HCT116 (cell line): ENCODE data around the gene AGAP1. TPM values are rescaled to one million over a fixed set of nuclear protein-coding genes. Genes with fewer than 3 reads are reported as not detected.

Experiments used
- ATAC-seq: fragments of 200-7000 bp; cut with Tn5 transposase; 2 replicates; pipeline ENCODE4 v1.9.1; 2020; ENCODE audit warnings: mild to moderate bottlenecking, moderate library complexity
- BruUV-seq: library from RNA; stranded (reverse); fragments of 400-500 nt; replicated peaks from 2 replicates; lab custom pipeline; 2021; lab: Mats Ljungman, UMichigan
- CTCF ChIA-PET: fragments of 300-600 bp; sonication (Branson Sonifier 250); formaldehyde crosslinking; loops from one replicate; lab custom pipeline; 2021; ENCODE audit warnings: antibody characterized with exemption; lab: Charles Lee
- POLR2A ChIA-PET: fragments of 300-600, 350-600 bp; sonication (Branson Sonifier 250); formaldehyde crosslinking; loops from one replicate; lab custom pipeline; 2021; ENCODE audit warnings: antibody characterized with exemption; lab: Charles Lee
- RAD21 ChIA-PET, 2 experiments: fragments of 300-600 bp; sonication (Branson Sonifier 250); formaldehyde crosslinking; loops; one replicate each; lab custom pipeline; 2023; ENCODE audit warnings: low total read pairs in 2 of 2; ENCODE audit not compliant: uncharacterized antibody in 2 of 2, unreplicated experiment in 2 of 2, low non-redundant PET in 1 of 2; lab: Charles Lee
- DNase-seq: peaks from one replicate; pipeline ENCODE4 v3.0.0-alpha.2; 2010; ENCODE audit warnings: low read depth, low spot score
- H2AFZ ChIP-seq: fragments of 200-600 bp; shearing (Covaris generic), sonication (generic); 2 replicates; pipeline ENCODE4 v1.6.1; 2017; ENCODE audit warnings: low read depth, mixed run types, mixed read lengths, antibody characterized with exemption, low read length; ENCODE audit not compliant: poor library complexity, severe bottlenecking
- H3K27ac ChIP-seq: 2 replicates; pipeline ENCODE4 v1.5.1; 2012; ENCODE audit warnings: low read depth, low read length
- H3K27me3 ChIP-seq: fragments of 200-600 bp; sonication (generic); 2 replicates; pipeline ENCODE4 v1.6.1; 2016; ENCODE audit warnings: mixed run types, low read length, mixed read lengths; ENCODE audit not compliant: insufficient read depth
- H3K36me3 ChIP-seq, 2 experiments: fragments of 200-500 bp in 1 of 2; fragments of 200-600 bp in 1 of 2; sonication (Bioruptor generic) in 1 of 2; sonication (generic) in 1 of 2; 2 replicates each; pipeline versions ENCODE4 v1.5.1 to v1.6.1; 2014 to 2016; ENCODE audit warnings: low read length in 2 of 2, inconsistent platforms in 1 of 2, mixed read lengths in 1 of 2, mixed run types in 1 of 2; ENCODE audit not compliant: insufficient read depth in 2 of 2, control insufficient read depth in 1 of 2
- H3K4me1 ChIP-seq, 2 experiments: fragments of 200-600 bp in 1 of 2; sonication (generic) in 1 of 2; 2 replicates each; pipeline versions ENCODE4 v1.5.1 to v1.6.1; 2012 to 2017; ENCODE audit warnings: low read length in 2 of 2, inconsistent platforms in 1 of 2, mild to moderate bottlenecking in 1 of 2, mixed read lengths in 1 of 2, mixed run types in 1 of 2, moderate library complexity in 1 of 2; ENCODE audit not compliant: insufficient read depth in 2 of 2, control insufficient read depth in 1 of 2
- H3K4me2 ChIP-seq: fragments of 200-600 bp; sonication (generic); 2 replicates; pipeline ENCODE4 v1.6.1; 2017; ENCODE audit warnings: mixed run types, low read length, mixed read lengths
- H3K4me3 ChIP-seq, 2 experiments: fragments of 200-600 bp in 1 of 2; sonication (generic) in 1 of 2; replicated peaks in 1 of 2; 2 replicates each; pipeline ENCODE4 v1.5.1; 2011 to 2016; ENCODE audit warnings: low read length in 2 of 2, control low read depth in 1 of 2, low read depth in 1 of 2, mild to moderate bottlenecking in 1 of 2, mixed read lengths in 1 of 2, mixed run types in 1 of 2
- H3K79me2 ChIP-seq: fragments of 200-600 bp; sonication (generic); 2 replicates; pipeline ENCODE4 v1.6.1; 2017; ENCODE audit warnings: mild to moderate bottlenecking, mixed run types, low read length, moderate library complexity, mixed read lengths; ENCODE audit not compliant: insufficient read depth
- H3K9ac ChIP-seq: fragments of 200-600 bp; sonication (generic); 2 replicates; pipeline ENCODE4 v1.6.1; 2016; ENCODE audit warnings: low read length, mixed read lengths
- H3K9me2 ChIP-seq: fragments of 200-600 bp; sonication (generic), shearing (Covaris generic); 2 replicates; pipeline ENCODE4 v1.6.1; 2017; ENCODE audit warnings: mixed run types, mild to moderate bottlenecking, moderate library complexity; ENCODE audit not compliant: insufficient read depth
- H3K9me3 ChIP-seq, 2 experiments: fragments of 200-500 bp in 1 of 2; fragments of 200-600 bp in 1 of 2; sonication (Bioruptor generic) in 1 of 2; sonication (generic) in 1 of 2; 2 replicates each; pipeline ENCODE4 v1.6.1; 2014 to 2017; ENCODE audit warnings: low read length in 2 of 2, mixed read lengths in 2 of 2, inconsistent platforms in 1 of 2, low read depth in 1 of 2, mild to moderate bottlenecking in 1 of 2, mixed run types in 1 of 2, moderate library complexity in 1 of 2; ENCODE audit not compliant: control insufficient read depth in 1 of 2, insufficient read depth in 1 of 2
- H4K20me1 ChIP-seq: fragments of 200-600 bp; sonication (generic), shearing (Covaris generic); 2 replicates; pipeline ENCODE4 v1.6.1; 2017; ENCODE audit warnings: mixed run types, mild to moderate bottlenecking, moderate library complexity; ENCODE audit not compliant: insufficient read depth
- CBX3 ChIP-seq: IDR thresholded peaks from 2 replicates; pipeline ENCODE4 v1.6.1; 2012; ENCODE audit warnings: low read depth
- CEBPB ChIP-seq: IDR thresholded peaks from 2 replicates; pipeline ENCODE4 v1.6.1; 2012; ENCODE audit warnings: low read depth
- CTCF ChIP-seq, 3 experiments: fragments of 200-600 bp in 1 of 3; sonication (generic) in 1 of 3; IDR thresholded peaks in 2 of 3; conservative IDR thresholded peaks in 1 of 3; 2 replicates each; pipeline ENCODE4 v1.5.1; 2012 to 2017; ENCODE audit warnings: low read depth in 2 of 3, low read length in 2 of 3, antibody characterized with exemption in 1 of 3, borderline replicate concordance in 1 of 3, control low read depth in 1 of 3, mild to moderate bottlenecking in 1 of 3, mixed read lengths in 1 of 3, mixed run types in 1 of 3, moderate library complexity in 1 of 3; ENCODE audit not compliant: insufficient read depth in 1 of 3
- ELF1 ChIP-seq: IDR thresholded peaks from 2 replicates; pipeline ENCODE4 v1.6.1; 2012; ENCODE audit warnings: low read depth, borderline replicate concordance
- EZH2phosphoT487 ChIP-seq: fragments of 200-600 bp; IDR thresholded peaks from 2 replicates; pipeline ENCODE4 v1.6.1; 2018; ENCODE audit warnings: antibody characterized with exemption, borderline replicate concordance
- JUND ChIP-seq: IDR thresholded peaks from 2 replicates; pipeline ENCODE4 v1.6.1; 2012
- RAD21 ChIP-seq: IDR thresholded peaks from 2 replicates; pipeline ENCODE4 v1.6.1; 2012; ENCODE audit warnings: low read depth, mild to moderate bottlenecking
- SIN3A ChIP-seq: IDR thresholded peaks from 2 replicates; pipeline ENCODE4 v1.6.1; 2012; ENCODE audit warnings: low read depth
- SRF ChIP-seq: IDR thresholded peaks from 2 replicates; pipeline ENCODE4 v1.6.1; 2012; ENCODE audit warnings: low read depth
- YY1 ChIP-seq: IDR thresholded peaks from 2 replicates; pipeline ENCODE4 v1.6.1; 2011; ENCODE audit warnings: low read length, low read depth, moderate library complexity, mild to moderate bottlenecking; ENCODE audit not compliant: insufficient replicate concordance; ENCODE audit errors: extremely low read depth
- ZFX ChIP-seq: fragments of 450-650 bp; IDR thresholded peaks from 2 replicates; pipeline ENCODE4 v1.6.1; 2017
- intact Hi-C: fragments of 100-400 bp; cut with micrococcal nuclease; formaldehyde crosslinking; loops from 2 replicates; pipeline ENCODE4 v1.10.0; 2022
- total RNA-seq: library from RNA; stranded (reverse); gene quantifications from one replicate; pipeline ENCODE4 v1.2.1, GENCODE V29; 2021; ENCODE audit not compliant: unreplicated experiment

Gene AGAP1
- total RNA-seq, 1 experiment from 2014 or later: 43.8 TPM

GRCh38 chr2:235500110-235500760, 6.4 kb downstream of the AGAP1 start:
- peaks cover 40% of the 10 kb centered on the region; the same call in 1 of the 2 replicates for H4K20me1 ChIP-seq
- H3K4me1 ChIP-seq: peaks cover 42 to 70% of the 10 kb centered on the region in 2 experiments
- intact Hi-C loops: loop anchor here (5.0 kb wide), 1 partner anchor 247 kb away; no protein-coding TSS in a partner anchor
- CTCF ChIA-PET: interaction anchor here (1.8 kb wide), 1 partner anchor 246 kb away, joined by 5 read pairs; no protein-coding TSS in a partner anchor
- H3K9me2 ChIP-seq: no peaks in the 10 kb centered on the region
- H2AFZ ChIP-seq: no peak overlapping the region
- TF ChIP-seq CTCF (IDR thresholded peaks at IDR 0.05 in 2 of 3, conservative IDR thresholded peaks at IDR 0.05 in 1 of 3; ENCODE audit: borderline replicate concordance in 1 of 3, insufficient read depth in 1 of 3, low read depth in 2 of 3, low read length in 2 of 3): no peak
- TF ChIP-seq ZFX: no peak
- TF ChIP-seq SIN3A: no peak
- no peak for TF ChIP-seq JUND
- no peak for TF ChIP-seq EZH2phosphoT487
- no peak for TF ChIP-seq CBX3
- TF ChIP-seq RAD21: no peak
- no peak for TF ChIP-seq CEBPB
- TF ChIP-seq SRF: no peak
- no peak for TF ChIP-seq ELF1
- TF ChIP-seq YY1: no peak
- H3K27ac ChIP-seq: no peak overlapping the region
- H3K4me2 ChIP-seq: peak overlapping the region; percentile 54
- no peaks in the 10 kb centered on the region for H3K27me3 ChIP-seq
- RAD21 ChIA-PET: no interaction called here
- H3K9me3 ChIP-seq: no peaks in the 10 kb centered on the region
- H3K4me3 ChIP-seq: peak overlapping the region in 1 of 2 experiments; percentile 37; a peak in 1 of 4 replicates
- no peaks in the 10 kb centered on the region for H3K36me3 ChIP-seq
- ATAC-seq (no peak), DNase-seq (no peak)
- no peak overlapping the region for H3K9ac ChIP-seq
- POLR2A ChIA-PET: no interaction called here
- BruUV-seq: no TSS peak
- H3K79me2 ChIP-seq: peaks cover 100% of the 10 kb centered on the region
